GM18858 (cell line): ENCODE data around the gene RHEX.

Source experiments
- ATAC-seq: cut with Tn5 transposase; IDR thresholded peaks from one replicate; pipeline ENCODE4 v1.9.1; 2021; ENCODE audit not compliant: unreplicated experiment

Gene RHEX

DNA sequence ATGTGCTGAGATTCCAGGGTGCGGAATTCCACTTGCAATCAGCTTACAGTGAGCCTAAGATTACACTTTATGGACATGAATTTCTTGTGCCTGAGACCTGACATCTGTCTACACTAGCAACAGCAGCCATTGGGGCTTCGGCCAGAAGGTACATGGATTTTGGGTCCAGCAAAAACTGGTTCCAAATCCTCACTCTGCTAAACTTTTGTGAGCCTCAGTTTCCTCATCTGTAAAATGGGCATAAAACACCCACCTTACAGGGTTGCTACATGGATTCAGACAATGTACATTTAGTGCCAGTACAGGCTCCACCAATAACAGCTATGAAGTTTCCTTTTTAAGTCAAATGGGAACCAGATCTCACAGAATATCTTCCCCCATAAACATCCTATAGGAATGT lies 30.8 kb downstream of the RHEX start:
- ATAC-seq: no peak

DNA sequence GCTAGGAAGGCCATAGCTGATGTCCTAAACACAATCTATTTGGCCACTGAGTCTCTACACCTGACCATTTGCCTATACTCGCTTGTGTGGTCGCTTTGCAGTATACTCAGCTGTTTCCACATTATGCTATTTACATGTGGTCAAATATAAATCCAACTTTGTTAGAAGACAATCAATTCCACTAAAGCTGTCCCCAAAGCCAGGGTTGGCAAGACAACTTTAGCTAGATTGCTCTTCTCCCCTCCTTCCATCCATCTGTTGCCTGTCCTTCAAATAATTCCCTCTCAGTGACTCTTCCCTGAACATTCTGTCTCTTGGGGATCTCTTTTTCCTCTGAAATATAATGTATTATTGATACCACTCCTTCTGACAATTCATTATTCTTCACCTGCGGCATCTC lies 34.1 kb downstream of the RHEX start:
- ATAC-seq: no peak

DNA sequence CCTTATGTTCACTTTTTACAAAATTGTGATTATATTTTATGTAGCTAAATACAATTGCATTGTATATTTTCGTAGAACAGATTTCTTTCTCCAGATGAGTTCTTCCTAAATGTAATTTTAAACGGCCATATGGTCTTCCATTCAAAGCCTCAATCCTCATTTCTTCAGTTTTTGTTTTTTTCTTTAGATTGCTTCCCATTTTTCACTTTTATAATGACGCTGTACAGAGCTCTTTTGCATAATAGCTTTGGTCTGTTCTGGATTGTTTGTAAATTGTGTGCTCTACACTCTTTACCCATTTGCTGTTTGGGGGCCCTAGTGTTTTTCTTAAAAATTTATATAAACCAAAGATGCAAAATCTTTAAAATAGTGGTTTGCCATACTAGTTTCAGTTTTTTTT lies 36.4 kb downstream of the RHEX start:
- ATAC-seq: no peak

DNA sequence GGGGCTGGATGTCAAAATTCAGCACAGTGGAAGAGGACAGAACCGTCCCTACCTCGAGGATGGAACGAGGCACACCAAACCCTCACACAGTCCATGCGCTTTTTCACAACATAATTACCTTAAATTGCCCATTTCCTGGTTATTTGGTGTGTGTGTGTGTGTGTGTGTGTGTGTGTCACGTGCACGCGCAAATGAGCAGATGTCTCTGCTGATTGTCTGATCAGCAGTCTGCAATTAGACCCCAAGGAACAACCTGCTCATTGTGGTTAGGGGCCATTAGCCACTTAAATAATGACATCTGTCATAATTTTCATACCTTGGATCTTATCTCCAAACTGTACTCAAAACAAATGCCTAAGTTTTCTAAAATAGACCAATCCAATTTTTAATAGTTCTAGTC lies 41.1 kb downstream of the RHEX start:
- ATAC-seq: no peak

DNA sequence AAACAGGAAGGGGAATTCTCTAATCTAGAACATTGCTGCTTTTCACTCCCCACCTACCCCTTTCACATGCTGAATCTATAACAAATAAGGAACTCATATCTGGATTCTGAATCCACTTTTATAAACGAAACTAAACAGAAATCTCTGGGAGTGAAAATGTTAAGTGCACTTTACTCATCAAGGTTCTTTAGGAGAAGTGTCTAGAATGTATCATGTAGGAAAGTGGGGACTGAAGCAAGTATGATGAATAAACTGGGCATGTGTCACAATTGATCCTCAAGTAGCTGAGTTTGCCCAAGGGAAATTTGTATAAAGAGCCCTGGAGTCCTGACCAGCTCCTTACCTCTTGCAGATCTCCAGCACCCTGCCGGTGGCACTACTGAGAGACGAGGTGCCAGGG lies 44.4 kb downstream of the RHEX start:
- no peak for ATAC-seq

DNA sequence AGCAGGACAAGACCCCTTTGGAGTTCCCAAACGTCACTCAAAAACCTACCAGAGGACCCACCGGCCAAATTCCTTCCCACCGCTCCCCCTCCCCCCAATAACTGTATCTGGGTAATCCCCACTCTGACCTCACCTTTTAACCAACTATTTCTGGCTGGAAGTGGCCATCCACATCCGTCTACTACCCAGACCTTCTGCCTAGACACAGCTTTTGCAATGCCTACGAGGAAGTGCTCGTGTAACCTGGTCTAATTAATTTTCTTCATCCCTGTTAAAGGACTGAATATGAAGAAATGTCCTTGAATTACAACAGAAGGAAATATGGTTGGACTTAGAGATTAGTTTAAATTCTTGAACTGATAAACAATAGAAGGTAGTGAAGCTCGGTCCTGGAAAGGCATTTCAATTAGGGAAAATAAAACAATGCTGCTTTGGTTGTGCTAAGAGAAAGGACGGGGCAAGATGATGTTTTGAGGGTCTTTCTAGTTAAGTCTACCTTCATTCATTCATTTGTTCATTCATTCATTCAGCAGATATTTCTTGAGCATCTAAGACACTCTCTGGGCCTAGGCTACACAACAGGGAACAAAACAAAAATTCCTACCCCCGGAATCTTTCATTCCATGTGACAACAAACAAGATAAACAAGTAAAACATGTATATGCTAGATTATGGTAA lies 45.4 kb downstream of the RHEX start:
- ATAC-seq: no peak

DNA sequence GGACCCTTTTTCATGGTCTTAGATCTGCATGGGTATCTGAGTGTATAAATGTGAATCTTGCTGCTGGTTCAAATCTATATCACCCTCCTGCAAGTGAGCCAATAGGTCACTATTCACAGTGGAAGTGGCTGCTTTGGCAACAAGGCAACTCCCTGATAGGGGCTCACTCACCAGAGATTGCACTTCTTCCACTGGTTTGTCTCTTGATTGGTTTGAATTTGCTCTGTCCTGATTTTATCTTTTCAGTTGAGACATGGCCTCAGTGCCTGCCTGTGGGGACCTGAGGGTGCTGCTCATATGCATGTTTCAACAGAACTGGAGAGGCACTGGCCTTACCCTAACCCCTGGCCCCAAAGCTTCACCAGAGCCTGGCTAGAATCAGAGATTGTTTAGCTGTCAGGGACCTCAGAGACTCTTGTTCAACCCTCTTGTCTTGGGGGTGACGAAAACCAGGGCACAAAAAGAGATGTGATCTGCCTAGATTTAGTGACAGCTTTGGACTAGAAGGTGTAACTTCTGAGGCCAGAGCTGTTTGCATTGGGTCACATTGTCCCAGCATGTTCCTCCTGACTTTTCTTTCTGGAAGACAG lies 47.3 kb downstream of the RHEX start:
- no peak for ATAC-seq

DNA sequence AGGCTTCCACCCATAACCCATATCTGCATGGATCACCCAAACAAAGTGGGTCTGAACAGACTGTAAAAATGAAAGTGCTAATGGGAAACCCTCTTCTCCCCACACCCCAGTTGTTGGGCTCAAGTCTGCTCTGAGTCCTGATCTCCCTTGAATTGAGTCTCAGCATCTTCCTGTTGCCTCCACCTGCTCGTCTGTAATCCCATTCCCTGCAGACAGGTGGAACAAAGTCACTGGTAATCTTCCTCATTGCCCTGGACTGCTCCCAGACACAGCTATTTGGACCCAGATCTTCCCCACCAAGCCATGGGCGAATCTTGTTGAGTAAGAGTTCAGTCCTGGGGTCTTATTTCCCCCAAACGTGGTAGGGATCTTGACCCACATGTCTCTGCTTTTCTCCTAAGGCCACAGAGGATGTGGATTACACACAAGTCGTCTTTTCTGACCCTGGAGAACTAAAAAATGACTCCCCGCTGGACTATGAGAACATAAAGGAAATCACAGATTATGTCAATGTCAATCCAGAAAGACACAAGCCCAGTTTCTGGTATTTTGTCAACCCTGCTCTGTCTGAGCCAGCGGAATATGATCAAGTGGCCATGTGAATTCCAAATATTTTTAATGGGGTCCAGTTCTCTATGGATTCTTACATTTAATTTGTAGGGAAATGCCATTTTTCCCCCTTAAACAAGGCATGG lies 48.5 kb downstream of the RHEX start:
- no peak for ATAC-seq

DNA sequence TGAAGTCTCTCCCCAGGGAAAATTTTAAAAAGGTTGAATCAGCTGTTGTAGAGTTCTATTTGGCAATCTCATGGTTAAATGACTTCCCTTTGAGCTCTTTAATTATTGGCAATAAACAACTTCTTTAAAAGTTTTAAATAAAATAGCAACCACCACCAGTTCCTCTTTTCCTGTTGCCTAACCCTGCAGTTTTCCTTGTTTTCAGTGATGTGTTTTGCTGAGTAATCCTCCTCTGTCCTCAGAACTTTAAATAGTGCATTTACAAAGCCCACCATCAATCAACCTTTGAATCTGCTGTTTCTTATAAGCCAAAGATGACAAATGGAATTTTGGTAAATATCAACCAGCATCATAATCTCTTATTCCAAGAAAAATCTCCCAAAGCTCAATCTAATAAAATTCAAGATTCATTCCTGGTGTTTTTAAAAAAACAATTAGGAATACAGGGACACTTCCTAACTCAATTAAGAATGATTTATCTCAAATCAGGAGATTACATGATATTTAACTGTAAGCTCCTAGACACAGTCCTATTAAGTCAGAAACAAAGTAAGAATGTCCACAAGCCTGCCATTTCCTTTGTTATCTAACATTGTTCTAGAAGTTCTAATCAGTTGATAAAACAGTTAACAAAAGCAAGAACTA lies 49.4 kb downstream of the RHEX start:
- no peak for ATAC-seq

DNA sequence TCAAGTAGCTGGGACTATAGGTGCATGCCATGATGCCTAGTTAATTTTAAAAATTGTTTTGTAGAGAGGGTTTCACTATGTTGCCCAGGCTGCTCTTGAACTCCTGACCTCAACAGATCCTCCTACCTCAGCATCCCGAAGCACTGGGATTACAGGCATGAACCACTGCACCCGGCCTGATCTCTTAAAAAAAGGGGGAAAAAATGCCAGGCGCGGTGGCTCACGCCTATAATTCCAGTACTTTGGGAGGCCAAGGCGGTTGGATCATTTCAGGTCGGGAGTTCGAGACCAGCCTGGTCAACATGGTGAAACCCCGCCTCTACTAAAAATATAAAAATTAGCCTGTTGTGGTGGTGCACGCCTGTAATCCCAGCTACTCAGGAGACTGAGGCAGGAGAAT lies 51.0 kb downstream of the RHEX start:
- no peak for ATAC-seq

DNA sequence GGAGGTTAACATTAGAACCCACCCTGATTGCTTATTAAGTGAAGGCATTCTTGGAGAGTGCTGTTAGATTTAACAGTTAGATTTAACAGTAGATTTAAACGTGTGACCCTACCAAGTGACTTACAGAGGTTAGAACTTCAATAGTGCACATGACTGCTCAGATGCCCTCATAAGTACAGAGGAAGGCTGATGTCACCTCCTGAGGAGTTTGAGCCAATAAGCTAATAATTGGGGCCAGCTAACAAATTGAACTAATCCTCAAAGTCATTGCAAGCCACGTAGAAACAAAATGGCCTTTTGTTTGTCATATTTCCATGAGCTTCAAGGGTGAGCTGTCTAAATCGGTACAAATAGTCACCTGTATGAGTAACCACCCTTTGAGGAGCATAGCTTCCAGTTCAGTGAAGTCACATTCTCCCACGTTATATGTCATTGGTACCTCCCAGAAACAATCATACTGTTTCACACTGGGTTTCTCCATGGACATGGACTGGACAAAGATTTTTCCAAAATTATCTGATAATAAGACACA lies 52.6 kb downstream of the RHEX start:
- ATAC-seq: no peak

DNA sequence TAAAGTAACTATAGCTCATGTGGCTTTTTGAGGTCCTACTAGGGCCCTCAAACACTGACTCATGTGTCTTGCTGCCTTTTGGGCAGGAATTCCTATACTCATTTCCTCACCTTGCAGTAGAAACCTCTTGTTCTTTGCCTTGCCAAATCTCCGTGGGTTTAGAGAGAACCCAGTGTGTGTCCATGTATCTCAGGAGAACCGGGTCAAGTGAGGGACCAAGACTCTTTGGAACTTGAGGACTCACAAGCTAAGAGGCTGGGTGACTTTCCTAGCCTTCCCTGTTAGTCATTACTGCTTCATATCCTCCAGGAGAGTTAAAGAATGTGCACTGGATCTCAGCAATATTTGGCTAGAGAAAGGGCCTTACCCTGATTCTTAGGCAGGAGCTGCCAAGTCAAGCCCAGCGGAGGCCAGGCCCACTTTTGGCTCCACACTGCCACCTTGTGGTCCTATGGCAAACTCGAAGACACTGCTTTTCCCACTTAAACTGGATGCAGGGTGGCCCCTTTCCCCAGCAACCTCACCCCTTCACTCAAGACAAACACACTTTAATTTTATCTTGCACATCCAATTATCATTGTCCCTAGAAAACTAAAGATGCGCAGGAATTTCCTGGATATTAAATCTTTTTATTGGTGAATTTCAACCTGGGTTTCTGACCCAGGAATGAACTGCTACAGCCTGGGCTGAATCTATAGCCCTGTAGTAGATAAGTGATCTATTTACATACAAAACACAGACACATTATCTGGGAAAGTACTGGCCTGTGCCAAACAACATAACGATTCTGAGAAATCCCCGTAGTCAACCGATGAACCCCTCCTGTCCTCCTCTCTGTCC lies 53.6 kb downstream of the RHEX start:
- no peak for ATAC-seq

DNA sequence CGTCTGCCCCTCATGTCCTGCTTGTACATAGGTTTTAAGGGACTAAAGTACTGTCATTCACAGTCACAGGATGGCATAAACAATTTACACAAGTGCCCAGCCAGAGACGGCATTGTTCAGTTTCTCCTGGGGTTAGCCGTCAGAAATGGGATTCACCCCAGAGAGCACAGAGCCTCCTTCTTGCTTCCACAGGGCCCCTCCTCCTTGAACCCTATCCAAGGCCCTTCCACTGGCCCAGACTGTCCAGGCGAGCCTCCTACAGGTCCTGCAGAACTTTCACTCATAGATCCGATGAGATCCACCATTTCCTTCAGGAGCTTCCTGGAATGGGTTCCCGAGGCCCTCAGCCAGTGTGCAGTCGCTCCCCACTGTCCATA lies 54.2 kb downstream of the RHEX start:
- ATAC-seq: no peak

DNA sequence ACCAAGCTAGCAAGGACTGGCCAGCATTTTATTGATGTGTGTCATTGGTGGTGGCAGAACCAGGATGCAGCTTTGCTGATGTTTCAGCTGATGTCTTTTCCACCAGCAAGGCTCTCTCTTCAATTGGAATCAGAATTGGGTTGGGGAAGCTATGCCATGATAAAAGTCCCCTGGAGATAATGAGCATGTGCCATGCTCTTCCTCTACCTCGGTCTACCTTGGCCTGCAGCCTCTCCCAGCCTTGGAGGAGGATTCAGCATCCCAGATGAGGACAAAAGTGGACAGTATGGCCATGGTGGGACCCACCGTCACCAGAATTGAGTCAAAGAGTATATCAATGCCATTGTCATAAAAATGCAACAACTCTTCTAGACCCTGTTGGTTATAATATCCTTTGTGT lies 55.7 kb downstream of the RHEX start:
- ATAC-seq: no peak

DNA sequence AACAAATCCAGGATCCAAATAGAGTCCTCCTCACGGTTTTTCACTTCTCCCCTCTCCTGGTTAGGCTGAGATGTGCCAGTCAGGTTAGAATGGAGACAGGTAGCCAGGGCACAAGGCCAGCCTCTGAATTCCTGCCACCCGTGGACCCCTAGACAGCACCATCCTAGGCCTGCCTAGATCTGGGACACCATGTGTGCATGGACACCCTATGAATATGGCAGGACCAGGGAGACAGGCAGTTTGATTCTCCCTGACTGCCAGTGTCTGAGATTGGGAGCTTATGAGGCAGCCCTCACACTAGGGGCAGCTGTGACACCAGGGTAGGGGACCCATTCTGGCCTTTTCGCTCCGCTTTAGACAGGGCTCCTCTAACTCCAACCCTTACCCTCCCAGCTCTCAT lies 56.7 kb downstream of the RHEX start:
- ATAC-seq: no peak

DNA sequence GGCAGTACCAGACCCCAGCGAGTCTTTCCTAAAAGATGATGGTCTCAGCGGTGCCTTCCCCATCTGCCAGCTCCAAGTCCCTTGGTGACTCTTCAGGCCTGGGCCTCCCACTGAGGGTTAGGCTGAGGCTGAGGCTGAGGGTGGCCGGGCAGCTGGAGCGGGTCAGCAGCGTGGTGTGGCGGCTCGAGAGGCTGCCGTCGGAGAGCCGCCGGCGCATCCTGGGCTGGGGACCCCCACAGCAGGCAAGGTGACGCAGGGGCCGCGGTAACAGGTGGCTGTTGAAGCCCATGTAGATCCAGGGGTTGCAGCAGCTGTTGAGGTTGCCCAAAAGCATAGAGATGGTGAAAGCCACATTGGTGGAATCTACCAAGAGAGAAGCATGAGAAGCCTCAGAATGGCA lies 57.2 kb downstream of the RHEX start:
- ATAC-seq: no peak

DNA sequence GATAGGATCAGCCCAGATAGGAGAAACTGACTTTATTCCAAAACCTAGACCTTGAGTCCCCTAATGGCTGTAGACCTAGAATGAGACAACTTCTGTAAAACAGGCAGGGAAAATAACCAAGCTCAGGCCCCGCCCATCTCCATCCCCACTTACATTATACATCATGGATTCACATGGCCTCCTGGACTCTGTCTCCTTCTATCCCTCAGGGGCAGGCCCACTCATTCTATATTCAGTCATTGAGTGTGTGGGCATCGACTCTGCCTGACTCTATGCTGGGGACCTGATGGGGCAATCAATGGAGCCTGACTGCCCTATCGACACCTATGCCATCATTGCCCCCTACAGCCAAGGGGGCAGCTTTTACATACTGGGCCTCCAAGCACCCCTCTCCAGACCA lies 57.8 kb downstream of the RHEX start:
- no peak for ATAC-seq

DNA sequence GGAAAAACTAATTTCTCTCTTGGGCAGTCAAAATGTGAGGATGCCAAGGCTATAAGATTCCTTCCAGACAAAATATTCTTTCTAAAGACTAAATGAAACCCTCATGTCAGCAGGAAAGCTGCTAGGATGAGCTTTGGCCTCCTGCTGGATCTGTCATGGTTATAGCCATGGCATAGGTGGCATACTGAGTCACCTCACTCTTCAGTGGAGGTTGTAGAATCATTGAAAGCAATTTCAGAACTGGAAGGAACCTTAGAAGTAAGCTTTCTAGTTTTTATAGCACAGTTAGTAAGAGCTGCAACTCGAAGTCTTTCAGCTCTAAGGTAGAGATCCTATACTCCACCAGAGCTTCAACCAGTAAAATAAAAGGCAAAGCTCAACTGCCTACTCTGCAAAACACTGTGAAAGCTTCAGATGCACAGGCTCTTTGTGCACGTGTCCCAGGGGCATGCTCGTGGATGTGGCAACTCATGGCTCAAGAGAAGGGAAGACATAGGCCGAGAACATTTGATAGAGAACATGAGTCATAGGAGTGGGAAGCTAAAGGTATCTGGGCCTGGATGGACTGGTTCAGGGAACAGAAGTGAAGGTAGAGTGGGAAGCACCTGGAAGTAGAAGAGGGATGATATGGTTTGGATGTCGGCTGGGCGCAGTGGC lies 58.4 kb downstream of the RHEX start:
- no peak for ATAC-seq

DNA sequence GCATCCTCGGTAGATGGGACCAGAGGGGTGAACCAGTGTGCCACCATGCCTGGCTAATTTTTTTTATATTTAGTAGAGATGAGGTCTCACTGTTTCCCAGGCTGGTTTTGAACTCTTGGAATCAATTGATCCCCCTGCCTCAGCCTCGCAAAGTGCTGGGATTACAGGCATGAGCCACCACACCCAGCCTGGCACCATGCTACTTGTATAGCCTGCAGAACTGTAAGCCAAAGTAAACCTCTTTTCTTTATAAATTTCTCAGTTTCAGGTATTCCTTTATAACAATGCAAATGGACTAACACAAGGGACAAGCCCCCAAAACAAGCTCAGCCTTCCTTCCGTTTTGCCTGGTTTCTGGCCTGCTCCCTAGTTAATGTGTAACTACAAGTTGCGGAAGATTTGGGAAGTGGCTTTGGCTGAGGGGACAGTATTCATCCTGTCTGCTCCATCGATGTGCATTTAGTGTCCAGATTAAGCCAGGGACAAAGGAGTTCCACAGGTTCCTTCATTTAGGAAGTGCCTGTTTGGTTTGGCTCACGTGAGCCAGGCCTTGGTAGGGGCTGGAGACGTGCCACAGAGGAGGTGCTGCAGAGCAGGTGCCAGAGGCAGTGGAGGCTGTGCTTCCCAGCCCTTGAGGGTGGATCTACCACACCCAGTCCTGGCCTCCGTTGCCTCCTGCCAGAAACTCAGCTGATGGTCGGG lies 59.8 kb downstream of the RHEX start:
- no peak for ATAC-seq
